HCT116 (cell line): ENCODE data around the gene BBC3. TPM values are rescaled to one million over a fixed set of nuclear protein-coding genes. Genes with fewer than 3 reads are reported as not detected.

ENCODE experiments used
- ATAC-seq: fragments of 200-7000 bp; cut with Tn5 transposase; 2 replicates; pipeline ENCODE4 v1.9.1; 2020; ENCODE audit warnings: mild to moderate bottlenecking, moderate library complexity
- BruUV-seq: library from RNA; stranded (reverse); fragments of 400-500 nt; replicated peaks from 2 replicates; lab custom pipeline; 2021; lab: Mats Ljungman, UMichigan
- CTCF ChIA-PET: fragments of 300-600 bp; sonication (Branson Sonifier 250); formaldehyde crosslinking; loops from one replicate; lab custom pipeline; 2021; ENCODE audit warnings: antibody characterized with exemption; lab: Charles Lee
- POLR2A ChIA-PET: fragments of 300-600, 350-600 bp; sonication (Branson Sonifier 250); formaldehyde crosslinking; loops from one replicate; lab custom pipeline; 2021; ENCODE audit warnings: antibody characterized with exemption; lab: Charles Lee
- RAD21 ChIA-PET, 2 experiments: fragments of 300-600 bp; sonication (Branson Sonifier 250); formaldehyde crosslinking; loops; one replicate each; lab custom pipeline; 2023; ENCODE audit warnings: low total read pairs in 2 of 2; ENCODE audit not compliant: uncharacterized antibody in 2 of 2, unreplicated experiment in 2 of 2, low non-redundant PET in 1 of 2; lab: Charles Lee
- DNase-seq: peaks from one replicate; pipeline ENCODE4 v3.0.0-alpha.2; 2010; ENCODE audit warnings: low read depth, low spot score
- H2AFZ ChIP-seq: fragments of 200-600 bp; shearing (Covaris generic), sonication (generic); 2 replicates; pipeline ENCODE4 v1.6.1; 2017; ENCODE audit warnings: low read depth, mixed run types, mixed read lengths, antibody characterized with exemption, low read length; ENCODE audit not compliant: poor library complexity, severe bottlenecking
- H3K27ac ChIP-seq: 2 replicates; pipeline ENCODE4 v1.5.1; 2012; ENCODE audit warnings: low read depth, low read length
- H3K27me3 ChIP-seq: fragments of 200-600 bp; sonication (generic); 2 replicates; pipeline ENCODE4 v1.6.1; 2016; ENCODE audit warnings: mixed run types, low read length, mixed read lengths; ENCODE audit not compliant: insufficient read depth
- H3K36me3 ChIP-seq, 2 experiments: fragments of 200-500 bp in 1 of 2; fragments of 200-600 bp in 1 of 2; sonication (Bioruptor generic) in 1 of 2; sonication (generic) in 1 of 2; 2 replicates each; pipeline versions ENCODE4 v1.5.1 to v1.6.1; 2014 to 2016; ENCODE audit warnings: low read length in 2 of 2, inconsistent platforms in 1 of 2, mixed read lengths in 1 of 2, mixed run types in 1 of 2; ENCODE audit not compliant: insufficient read depth in 2 of 2, control insufficient read depth in 1 of 2
- H3K4me1 ChIP-seq, 2 experiments: fragments of 200-600 bp in 1 of 2; sonication (generic) in 1 of 2; 2 replicates each; pipeline versions ENCODE4 v1.5.1 to v1.6.1; 2012 to 2017; ENCODE audit warnings: low read length in 2 of 2, inconsistent platforms in 1 of 2, mild to moderate bottlenecking in 1 of 2, mixed read lengths in 1 of 2, mixed run types in 1 of 2, moderate library complexity in 1 of 2; ENCODE audit not compliant: insufficient read depth in 2 of 2, control insufficient read depth in 1 of 2
- H3K4me2 ChIP-seq: fragments of 200-600 bp; sonication (generic); 2 replicates; pipeline ENCODE4 v1.6.1; 2017; ENCODE audit warnings: mixed run types, low read length, mixed read lengths
- H3K4me3 ChIP-seq, 2 experiments: fragments of 200-600 bp in 1 of 2; sonication (generic) in 1 of 2; replicated peaks in 1 of 2; 2 replicates each; pipeline ENCODE4 v1.5.1; 2011 to 2016; ENCODE audit warnings: low read length in 2 of 2, control low read depth in 1 of 2, low read depth in 1 of 2, mild to moderate bottlenecking in 1 of 2, mixed read lengths in 1 of 2, mixed run types in 1 of 2
- H3K79me2 ChIP-seq: fragments of 200-600 bp; sonication (generic); 2 replicates; pipeline ENCODE4 v1.6.1; 2017; ENCODE audit warnings: mild to moderate bottlenecking, mixed run types, low read length, moderate library complexity, mixed read lengths; ENCODE audit not compliant: insufficient read depth
- H3K9ac ChIP-seq: fragments of 200-600 bp; sonication (generic); 2 replicates; pipeline ENCODE4 v1.6.1; 2016; ENCODE audit warnings: low read length, mixed read lengths
- H3K9me2 ChIP-seq: fragments of 200-600 bp; sonication (generic), shearing (Covaris generic); 2 replicates; pipeline ENCODE4 v1.6.1; 2017; ENCODE audit warnings: mixed run types, mild to moderate bottlenecking, moderate library complexity; ENCODE audit not compliant: insufficient read depth
- H3K9me3 ChIP-seq, 2 experiments: fragments of 200-500 bp in 1 of 2; fragments of 200-600 bp in 1 of 2; sonication (Bioruptor generic) in 1 of 2; sonication (generic) in 1 of 2; 2 replicates each; pipeline ENCODE4 v1.6.1; 2014 to 2017; ENCODE audit warnings: low read length in 2 of 2, mixed read lengths in 2 of 2, inconsistent platforms in 1 of 2, low read depth in 1 of 2, mild to moderate bottlenecking in 1 of 2, mixed run types in 1 of 2, moderate library complexity in 1 of 2; ENCODE audit not compliant: control insufficient read depth in 1 of 2, insufficient read depth in 1 of 2
- H4K20me1 ChIP-seq: fragments of 200-600 bp; sonication (generic), shearing (Covaris generic); 2 replicates; pipeline ENCODE4 v1.6.1; 2017; ENCODE audit warnings: mixed run types, mild to moderate bottlenecking, moderate library complexity; ENCODE audit not compliant: insufficient read depth
- CEBPB ChIP-seq: IDR thresholded peaks from 2 replicates; pipeline ENCODE4 v1.6.1; 2012; ENCODE audit warnings: low read depth
- CTCF ChIP-seq, 3 experiments: fragments of 200-600 bp in 1 of 3; sonication (generic) in 1 of 3; IDR thresholded peaks in 2 of 3; conservative IDR thresholded peaks in 1 of 3; 2 replicates each; pipeline ENCODE4 v1.5.1; 2012 to 2017; ENCODE audit warnings: low read depth in 2 of 3, low read length in 2 of 3, antibody characterized with exemption in 1 of 3, borderline replicate concordance in 1 of 3, control low read depth in 1 of 3, mild to moderate bottlenecking in 1 of 3, mixed read lengths in 1 of 3, mixed run types in 1 of 3, moderate library complexity in 1 of 3; ENCODE audit not compliant: insufficient read depth in 1 of 3
- EGR1 ChIP-seq: IDR thresholded peaks from 2 replicates; pipeline ENCODE4 v1.6.1; 2012; ENCODE audit warnings: low read depth
- FOSL1 ChIP-seq: IDR thresholded peaks from 2 replicates; pipeline ENCODE4 v1.6.1; 2012; ENCODE audit warnings: low read depth
- JUND ChIP-seq: IDR thresholded peaks from 2 replicates; pipeline ENCODE4 v1.6.1; 2012
- MAX ChIP-seq: IDR thresholded peaks from 2 replicates; pipeline ENCODE4 v1.6.1; 2012
- POLR2AphosphoS5 ChIP-seq: IDR thresholded peaks from 2 replicates; pipeline ENCODE4 v1.6.1; 2011; ENCODE audit warnings: mild to moderate bottlenecking, low read depth, low read length, moderate library complexity
- RAD21 ChIP-seq: IDR thresholded peaks from 2 replicates; pipeline ENCODE4 v1.6.1; 2012; ENCODE audit warnings: low read depth, mild to moderate bottlenecking
- TCF7L2 ChIP-seq: IDR thresholded peaks from 2 replicates; pipeline ENCODE4 v1.7.0; 2011; ENCODE audit warnings: borderline replicate concordance, inconsistent platforms; ENCODE audit not compliant: insufficient read depth, insufficient read length; ENCODE audit errors: extremely low read depth
- intact Hi-C: fragments of 100-400 bp; cut with micrococcal nuclease; formaldehyde crosslinking; loops from 2 replicates; pipeline ENCODE4 v1.10.0; 2022
- total RNA-seq: library from RNA; stranded (reverse); gene quantifications from one replicate; pipeline ENCODE4 v1.2.1, GENCODE V29; 2021; ENCODE audit not compliant: unreplicated experiment
- TF ChIP-seq, protein P1 (sequence below): IDR thresholded peaks from 2 replicates; pipeline ENCODE4 v1.6.1; 2011; ENCODE audit warnings: mild to moderate bottlenecking, low read length, moderate library complexity; ENCODE audit not compliant: insufficient replicate concordance; ENCODE audit errors: extremely low read depth

Gene BBC3
- total RNA-seq, 1 experiment from 2014 or later, result 45.0 TPM

DNA sequence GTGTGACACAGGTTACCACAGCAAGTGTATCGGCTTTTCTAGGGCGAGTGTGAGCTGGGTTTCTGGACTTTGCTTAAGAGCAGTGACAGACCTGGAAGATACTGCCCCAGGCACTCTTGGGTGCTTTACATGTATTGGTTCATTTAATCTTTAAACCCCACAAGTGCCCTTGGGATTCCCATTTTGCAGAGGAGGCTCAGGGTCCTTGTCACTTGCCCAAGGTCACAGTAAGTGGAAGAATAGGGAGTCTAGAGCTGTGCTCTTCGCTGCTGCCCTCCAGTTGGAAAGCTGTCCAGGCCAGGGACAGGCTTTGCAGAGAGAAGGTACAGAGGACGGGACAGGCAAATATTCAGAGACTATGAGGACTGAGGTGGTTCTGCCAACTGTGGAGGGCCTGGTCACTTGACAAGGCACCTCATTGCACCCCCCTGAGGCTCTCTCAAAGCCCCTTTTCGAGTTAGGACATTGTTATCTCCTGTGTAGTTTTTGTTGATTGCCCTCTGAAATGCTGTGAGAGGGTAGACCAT is 42.4 kb downstream of the BBC3 start:
- ChIA-PET CTCF (interaction anchor here (2.5 kb wide), 1 partner anchor 22 kb away, joined by 10 read pairs; no protein-coding TSS in a partner anchor), POLR2A (no interaction called here), RAD21 (no interaction called here)
- Histone ChIP-seq H3K79me2 (peaks cover 82% of the 10 kb centered on the region), H3K27ac (peak overlapping the region; percentile 76), H3K36me3 (peaks cover 2 to 9% of the 10 kb centered on the region in 2 experiments; a peak in 3 of 4 replicates), H3K4me1 (peaks cover 88 to 89% of the 10 kb centered on the region in 2 experiments), H3K27me3 (no peaks in the 10 kb centered on the region), H3K4me3 (no peak overlapping the region), H2AFZ (no peak overlapping the region), H3K9me2 (no peaks in the 10 kb centered on the region), H3K4me2 (peak overlapping the region; percentile 62), H3K9me3 (no peaks in the 10 kb centered on the region), H3K9ac (0 out of 2 replicates have a peak overlapping the region, but pooled peaks have one; percentile 47), H4K20me1 (peaks cover 13% of the 10 kb centered on the region; the same call in 1 of the 2 replicates)
- ATAC-seq (no peak), DNase-seq (no peak)
- TF ChIP-seq JUND, result no peak
- TF ChIP-seq, protein P1, sequence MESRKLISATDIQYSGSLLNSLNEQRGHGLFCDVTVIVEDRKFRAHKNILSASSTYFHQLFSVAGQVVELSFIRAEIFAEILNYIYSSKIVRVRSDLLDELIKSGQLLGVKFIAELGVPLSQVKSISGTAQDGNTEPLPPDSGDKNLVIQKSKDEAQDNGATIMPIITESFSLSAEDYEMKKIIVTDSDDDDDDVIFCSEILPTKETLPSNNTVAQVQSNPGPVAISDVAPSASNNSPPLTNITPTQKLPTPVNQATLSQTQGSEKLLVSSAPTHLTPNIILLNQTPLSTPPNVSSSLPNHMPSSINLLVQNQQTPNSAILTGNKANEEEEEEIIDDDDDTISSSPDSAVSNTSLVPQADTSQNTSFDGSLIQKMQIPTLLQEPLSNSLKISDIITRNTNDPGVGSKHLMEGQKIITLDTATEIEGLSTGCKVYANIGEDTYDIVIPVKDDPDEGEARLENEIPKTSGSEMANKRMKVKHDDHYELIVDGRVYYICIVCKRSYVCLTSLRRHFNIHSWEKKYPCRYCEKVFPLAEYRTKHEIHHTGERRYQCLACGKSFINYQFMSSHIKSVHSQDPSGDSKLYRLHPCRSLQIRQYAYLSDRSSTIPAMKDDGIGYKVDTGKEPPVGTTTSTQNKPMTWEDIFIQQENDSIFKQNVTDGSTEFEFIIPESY, result no peak
- TF ChIP-seq CTCF (IDR thresholded peaks at IDR 0.05 in 2 of 3, conservative IDR thresholded peaks at IDR 0.05 in 1 of 3; ENCODE audit: borderline replicate concordance in 1 of 3, insufficient read depth in 1 of 3, low read depth in 2 of 3, low read length in 2 of 3), result no peak
- TF ChIP-seq RAD21, result no peak
- no peak for TF ChIP-seq MAX
- no peak for TF ChIP-seq POLR2AphosphoS5
- no peak for TF ChIP-seq TCF7L2
- TF ChIP-seq FOSL1, result no peak
- no peak for TF ChIP-seq EGR1
- no peak for TF ChIP-seq CEBPB
- intact Hi-C loops, result no loop called here
- BruUV-seq, result no TSS peak
